AG09309 (cell line): ENCODE measurements around the gene PPP1R37.

Experiments
- DNase-seq: peaks from one replicate; pipeline ENCODE4 v3.0.0-alpha.2; 2010; ENCODE audit warnings: low read depth
- H3K4me3 ChIP-seq: 2 replicates; pipeline ENCODE4 v1.5.1; 2011; ENCODE audit warnings: mild to moderate bottlenecking, low read depth, low read length, moderate library complexity; ENCODE audit not compliant: control insufficient read depth
- CTCF ChIP-seq: IDR thresholded peaks from 2 replicates; pipeline ENCODE4 v1.5.1; 2011; ENCODE audit warnings: mild to moderate bottlenecking, low read depth, low read length, inconsistent platforms; ENCODE audit not compliant: insufficient read depth, control insufficient read depth; ENCODE audit errors: missing control alignments

The PPP1R37 gene

DNA sequence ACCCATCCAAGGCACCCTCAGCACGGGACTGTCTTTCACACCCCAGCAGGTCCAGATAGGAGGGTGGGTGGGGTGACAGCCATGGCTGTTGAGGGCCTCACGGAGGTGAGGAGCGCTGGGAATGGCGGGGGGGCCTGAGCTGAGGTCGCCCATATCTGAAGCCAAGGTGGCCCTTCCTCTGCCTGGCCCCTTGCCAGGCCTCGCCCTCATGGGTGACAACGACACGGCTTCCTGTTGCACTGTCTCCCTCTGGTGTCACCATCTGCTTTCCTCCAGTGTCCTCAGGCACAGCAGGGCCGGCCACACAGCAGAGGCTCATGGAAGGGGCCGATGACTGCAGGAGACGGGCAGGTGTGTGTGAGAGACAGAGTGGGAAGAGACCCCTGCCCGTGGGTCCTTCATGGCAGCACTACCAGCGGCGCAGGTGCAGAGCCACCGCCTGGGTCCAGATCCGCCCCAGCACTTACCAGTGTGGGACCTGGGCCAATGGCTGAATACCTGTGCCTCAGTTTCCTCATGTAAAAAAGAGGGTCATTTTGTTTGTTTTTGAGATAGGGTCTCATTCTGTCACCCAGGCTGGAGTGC, 75.9 kb downstream of the PPP1R37 start:
- no peak overlapping the region for H3K4me3 ChIP-seq
- DNase-seq, result no peak
- no peak for TF ChIP-seq CTCF

GRCh38 chr19:45169602-45170001, 76.6 kb downstream of the PPP1R37 start:
- TF ChIP-seq CTCF, result no peak
- DNase-seq, result no peak

DNA sequence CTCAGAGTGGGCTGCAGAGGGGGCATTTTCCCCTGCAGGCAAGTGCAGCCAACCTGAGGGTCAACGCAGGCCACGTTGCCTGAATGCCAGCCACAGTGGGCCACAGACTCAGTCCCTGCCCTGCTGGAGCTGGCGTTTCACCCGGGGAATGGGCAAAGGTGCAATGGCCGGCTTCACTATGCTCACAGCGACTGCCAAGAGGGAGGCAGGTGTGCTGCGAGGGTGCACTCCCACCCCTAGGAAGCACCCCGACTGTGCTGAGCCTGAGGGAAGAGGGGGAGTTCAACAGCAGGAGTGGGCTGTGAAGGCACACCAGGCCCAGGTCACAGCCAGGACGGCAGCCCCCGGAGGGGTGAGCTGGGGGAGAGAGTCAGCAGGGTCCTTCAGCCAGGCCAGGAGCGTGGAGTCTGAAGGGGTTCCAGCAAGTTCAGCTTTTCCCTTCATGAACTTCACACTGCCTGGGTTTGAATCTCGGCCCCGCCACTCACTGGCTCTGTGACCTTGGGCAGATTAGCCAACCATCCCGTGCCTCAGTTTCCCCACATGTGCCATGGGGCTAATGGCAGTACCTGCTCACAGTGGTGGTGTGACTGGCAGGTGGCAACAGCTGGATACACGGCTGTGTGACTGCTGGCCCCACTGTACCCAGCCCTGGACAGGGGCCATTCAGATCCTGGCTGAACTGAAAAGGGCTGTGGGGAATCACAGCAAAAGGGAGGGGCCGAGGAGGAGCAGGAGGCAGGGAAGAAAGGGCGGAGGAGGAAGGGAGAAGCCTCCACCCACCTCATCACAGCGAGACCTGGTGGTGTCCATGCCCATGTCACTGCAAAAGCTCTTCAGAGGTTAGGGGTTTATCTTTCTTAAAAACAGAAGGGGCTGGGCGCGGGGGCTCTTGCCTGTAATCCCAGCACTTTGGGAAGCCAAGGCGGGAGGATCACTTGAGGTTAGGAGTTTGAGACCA, 77.4 kb downstream of the PPP1R37 start:
- H3K4me3 ChIP-seq, result no peak overlapping the region
- no peak for TF ChIP-seq CTCF
- DNase-seq, result no peak

More at GRCh38 chr19:45169602-45170001, 76.6 kb downstream of the PPP1R37 start:
- no peak overlapping the region for H3K4me3 ChIP-seq

DNA sequence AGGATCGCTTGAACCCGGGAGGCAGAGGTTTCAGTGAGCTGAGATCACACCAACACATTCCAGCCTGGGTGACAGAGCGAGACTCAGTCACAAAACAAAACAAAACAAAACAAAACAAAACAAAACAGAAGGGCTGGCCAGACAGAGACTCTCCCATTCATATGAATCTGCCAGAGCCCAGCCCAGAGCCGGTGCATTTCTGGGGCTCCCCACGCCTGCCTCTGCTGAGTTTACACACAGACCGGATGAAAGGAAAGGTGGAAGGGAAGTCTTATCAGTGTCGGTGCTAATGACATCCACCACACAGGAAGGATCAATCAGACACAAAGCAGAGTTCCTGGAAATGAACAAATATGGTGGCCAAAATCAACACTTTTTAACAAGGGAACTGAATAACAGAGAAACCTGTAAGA, 78.2 kb downstream of the PPP1R37 start:
- no peak for DNase-seq
- no peak overlapping the region for H3K4me3 ChIP-seq
- TF ChIP-seq CTCF, result no peak

DNA sequence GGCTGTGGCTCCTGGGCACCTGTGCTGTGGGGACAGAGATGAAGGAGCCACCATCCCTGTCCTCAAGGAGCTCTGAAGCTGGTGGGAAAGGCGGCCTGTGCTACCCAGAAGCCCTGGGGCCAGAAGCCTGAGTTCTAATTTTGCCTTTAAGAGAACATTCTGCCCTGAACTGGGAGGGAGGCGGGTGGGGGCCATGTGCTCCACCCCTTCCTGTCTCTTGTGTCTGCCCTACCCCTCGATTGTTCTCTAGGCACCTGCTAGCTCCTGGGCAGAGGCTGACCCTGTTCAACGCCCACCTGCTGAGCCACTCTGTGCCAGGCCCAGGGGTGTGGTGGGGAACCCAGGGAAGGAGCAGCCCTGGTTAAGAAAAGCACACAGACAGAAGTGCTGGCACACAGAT, 79.2 kb downstream of the PPP1R37 start:
- no peak for TF ChIP-seq CTCF
- DNase-seq, result no peak
- H3K4me3 ChIP-seq, result no peak overlapping the region

DNA sequence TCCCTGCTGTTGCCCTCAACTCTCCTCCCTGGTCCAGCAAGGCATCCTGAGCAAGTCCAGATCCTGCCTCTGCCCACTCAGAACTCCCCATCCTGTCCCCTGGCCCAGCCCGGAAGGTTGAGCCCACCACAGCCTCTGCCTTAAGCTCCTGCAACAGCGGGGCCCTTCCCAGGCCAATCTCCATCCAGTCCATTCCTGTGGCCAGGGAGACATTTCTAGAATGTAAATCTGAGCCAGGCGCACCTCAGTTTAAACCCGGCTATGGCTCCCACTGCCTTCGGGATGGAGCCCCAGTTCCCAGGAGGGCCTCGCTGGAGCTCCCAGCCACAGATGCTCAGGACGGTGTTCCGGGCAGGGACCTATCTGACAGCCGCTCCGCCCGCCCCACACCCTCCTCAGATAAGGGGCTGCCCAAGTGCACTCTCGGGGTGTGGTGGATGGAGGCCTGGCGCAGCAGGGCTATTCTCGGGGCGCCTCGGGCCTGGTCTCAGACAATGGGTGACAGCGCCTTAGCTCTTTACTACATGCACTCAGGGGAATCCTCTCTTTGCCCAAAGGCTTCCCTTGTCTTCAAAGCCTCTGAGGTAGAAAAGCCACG, 79.7 kb downstream of the PPP1R37 start:
- no peak overlapping the region for H3K4me3 ChIP-seq
- DNase-seq, result no peak
- TF ChIP-seq CTCF, result no peak
